ENCODE measurements around the gene NUDT5. TPM values are rescaled to one million over a fixed set of nuclear protein-coding genes. Genes with fewer than 3 reads are reported as not detected.

Gene NUDT5
- total and polyA plus RNA-seq, 5 donors from 2014 or later, result 38.1 to 103 (median 81.8) TPM

DNA sequence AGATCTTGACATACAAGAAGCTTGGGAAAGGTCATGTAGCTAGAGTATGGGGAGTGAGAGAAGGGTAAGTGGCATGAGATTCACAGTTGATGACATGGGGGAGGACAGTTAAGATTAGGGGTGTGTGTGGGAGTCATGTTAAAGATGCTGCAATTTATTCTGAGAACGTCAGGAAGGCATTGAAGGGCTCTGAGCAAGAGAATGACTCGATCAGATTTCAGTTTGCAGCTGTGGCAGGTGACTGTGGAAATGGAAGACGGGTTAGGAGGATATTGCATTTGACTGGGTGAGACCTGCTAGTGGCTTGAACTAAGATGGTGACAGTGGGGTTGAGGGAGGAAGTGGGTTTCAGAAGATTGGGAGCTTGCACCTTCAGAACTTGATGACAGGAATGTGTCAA is 5.9 kb upstream of the NUDT5 start:
- ATAC-seq (ENCODE audit: low read depth in 2 of 2) (no peak), DNase-seq (no peak)
- H3K27me3 Mint-ChIP-seq, result peaks cover 4% of the 10 kb centered on the region
- no peak overlapping the region for H3K4me3 Mint-ChIP-seq
- Histone ChIP-seq H3K4me1 (ENCODE audit: control insufficient read depth, insufficient read depth, low read length, poor library complexity, severe bottlenecking) (peaks cover 25% of the 10 kb centered on the region), H3K36me3 (ENCODE audit: control insufficient read depth, insufficient read depth, low read length) (peaks cover 52% of the 10 kb centered on the region), H3K27ac (ENCODE audit: insufficient read depth, low read length, poor library complexity, severe bottlenecking) (no peak overlapping the region), H3K9me3 (ENCODE audit: control insufficient read depth in 2 of 2, low read length in 2 of 2) (no peaks in the 10 kb centered on the region), H3K4me3 (ENCODE audit: low read depth, low read length) (no peak overlapping the region), H3K27me3 (ENCODE audit: control insufficient read depth, insufficient read depth, low read length) (no peaks in the 10 kb centered on the region)
- no peak overlapping the region for H3K27ac Mint-ChIP-seq
- peaks cover 0 to 3% (median 0%) of the 10 kb centered on the region in 7 donors for H3K9me3 Mint-ChIP-seq
- peaks cover 17 to 52% (median 40%) of the 10 kb centered on the region in 4 donors for H3K4me1 Mint-ChIP-seq
- H3K36me3 Mint-ChIP-seq, result peaks cover 27% of the 10 kb centered on the region

DNA sequence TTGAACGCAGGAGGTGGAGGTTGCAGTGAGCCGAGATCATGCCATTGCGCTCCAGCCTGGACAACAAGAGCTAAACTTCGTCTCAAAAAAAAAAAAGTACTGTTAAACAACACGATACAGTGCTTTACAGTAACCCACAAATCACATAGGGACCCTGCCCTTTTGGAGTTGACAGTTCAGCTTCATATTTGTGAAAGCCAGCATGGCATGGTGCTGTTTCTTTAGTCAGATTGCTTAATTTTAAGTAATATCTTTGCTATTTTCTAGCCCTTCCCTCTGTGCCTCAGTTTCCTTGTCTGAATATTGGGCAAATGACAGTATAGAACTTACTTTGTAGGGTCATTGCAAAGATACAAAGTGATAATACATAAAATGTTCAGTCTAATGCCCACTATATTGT is 5.2 kb upstream of the NUDT5 start:
- Mint-ChIP-seq H3K27me3 (peaks cover 4% of the 10 kb centered on the region), H3K36me3 (peaks cover 27% of the 10 kb centered on the region), H3K27ac (no peak overlapping the region)

DNA sequence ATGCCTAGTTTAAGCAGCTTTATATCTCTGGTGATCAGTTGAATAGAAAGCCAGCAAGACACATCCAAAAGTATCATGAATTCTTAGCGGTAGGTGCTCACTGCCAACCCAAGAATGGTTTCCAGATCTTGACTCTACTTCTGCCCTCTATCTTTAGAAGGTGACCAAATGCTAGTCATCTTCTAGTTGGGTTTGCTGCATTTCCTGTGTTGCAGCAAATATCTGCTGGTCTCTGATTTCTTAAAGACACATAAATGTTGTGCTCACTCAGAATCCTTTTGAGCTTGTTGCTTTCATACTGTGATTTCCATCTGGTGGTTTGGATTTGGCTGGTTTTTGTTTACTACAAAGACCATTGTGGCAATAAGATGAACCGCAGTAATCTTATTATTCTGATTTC is 2.5 kb upstream of the NUDT5 start:
- Histone ChIP-seq H3K9me3 (ENCODE audit: control insufficient read depth in 2 of 2, low read length in 2 of 2) (no peaks in the 10 kb centered on the region), H3K36me3 (ENCODE audit: control insufficient read depth, insufficient read depth, low read length) (peaks cover 34% of the 10 kb centered on the region), H3K4me3 (ENCODE audit: low read depth, low read length) (peak overlapping the region; percentile 34), H3K4me1 (ENCODE audit: control insufficient read depth, insufficient read depth, low read length, poor library complexity, severe bottlenecking) (peaks cover 41% of the 10 kb centered on the region), H3K27ac (ENCODE audit: insufficient read depth, low read length, poor library complexity, severe bottlenecking) (no peak overlapping the region), H3K27me3 (ENCODE audit: control insufficient read depth, insufficient read depth, low read length) (no peaks in the 10 kb centered on the region)
- peaks cover 20% of the 10 kb centered on the region for H3K36me3 Mint-ChIP-seq
- H3K27ac Mint-ChIP-seq, result no peak overlapping the region
- ATAC-seq (ENCODE audit: low read depth in 2 of 2), result no peak
- H3K4me1 Mint-ChIP-seq, result peaks cover 30 to 68% (median 50%) of the 10 kb centered on the region in 4 donors
- DNase-seq, result peak in 1 of 3 donors; percentile 28
- no peaks in the 10 kb centered on the region for H3K9me3 Mint-ChIP-seq
- peak overlapping the region; percentile 22 to 77 (median 65) for H3K4me3 Mint-ChIP-seq
- peaks cover 4% of the 10 kb centered on the region for H3K27me3 Mint-ChIP-seq

More for the DNA sequence above, 5.2 kb upstream of the NUDT5 start:
- no peaks in the 10 kb centered on the region for H3K9me3 ChIP-seq (ENCODE audit: control insufficient read depth in 2 of 2, low read length in 2 of 2)
- Mint-ChIP-seq H3K4me1 (peaks cover 20 to 55% (median 44%) of the 10 kb centered on the region in 4 donors), H3K4me3 (no peak overlapping the region), H3K9me3 (peaks cover 0 to 3% (median 0%) of the 10 kb centered on the region in 7 donors)
- DNase-seq, result no peak
- H3K4me3 ChIP-seq (ENCODE audit: low read depth, low read length), result no peak overlapping the region
- H3K27me3 ChIP-seq (ENCODE audit: control insufficient read depth, insufficient read depth, low read length), result no peaks in the 10 kb centered on the region
- H3K4me1 ChIP-seq (ENCODE audit: control insufficient read depth, insufficient read depth, low read length, poor library complexity, severe bottlenecking), result peaks cover 28% of the 10 kb centered on the region
- ATAC-seq (ENCODE audit: low read depth in 2 of 2), result no peak
- no peak overlapping the region for H3K27ac ChIP-seq (ENCODE audit: insufficient read depth, low read length, poor library complexity, severe bottlenecking)
- peaks cover 48% of the 10 kb centered on the region for H3K36me3 ChIP-seq (ENCODE audit: control insufficient read depth, insufficient read depth, low read length)

DNA sequence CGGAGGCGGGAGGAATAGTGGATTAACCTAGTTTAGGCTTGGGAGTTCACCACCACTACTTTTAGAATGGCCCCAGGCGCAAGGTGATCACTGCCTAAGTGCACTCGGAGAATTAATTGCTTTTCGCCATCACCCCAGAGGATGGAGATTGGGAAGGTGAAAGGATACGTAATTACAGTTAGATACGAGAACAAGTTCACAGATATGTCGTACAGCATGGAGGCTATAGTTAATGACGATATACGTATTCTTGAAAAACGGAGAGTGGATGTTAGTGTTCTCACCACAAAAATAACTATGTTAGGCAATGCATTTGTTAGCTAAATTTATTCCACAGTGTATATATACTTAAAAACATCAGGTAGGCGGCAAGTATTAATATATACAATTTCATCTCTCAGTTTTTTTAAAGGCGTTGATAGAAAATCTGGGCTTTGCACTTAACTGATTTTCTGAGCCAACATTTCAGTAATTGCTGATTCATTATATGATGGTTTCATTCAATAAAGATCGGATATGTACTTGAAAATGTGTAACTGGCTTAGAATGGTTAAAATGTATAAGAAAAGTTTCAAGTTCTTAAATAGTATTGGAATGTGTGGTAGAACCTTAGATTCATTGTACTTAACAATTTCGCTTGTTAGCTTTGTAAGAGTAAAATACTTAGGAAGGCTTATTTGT is 980 bp upstream of the NUDT5 start:
- peaks cover 22% of the 10 kb centered on the region for H3K36me3 Mint-ChIP-seq
- no peak for DNase-seq
- peaks cover 35 to 74% (median 52%) of the 10 kb centered on the region in 4 donors for H3K4me1 Mint-ChIP-seq

DNA sequence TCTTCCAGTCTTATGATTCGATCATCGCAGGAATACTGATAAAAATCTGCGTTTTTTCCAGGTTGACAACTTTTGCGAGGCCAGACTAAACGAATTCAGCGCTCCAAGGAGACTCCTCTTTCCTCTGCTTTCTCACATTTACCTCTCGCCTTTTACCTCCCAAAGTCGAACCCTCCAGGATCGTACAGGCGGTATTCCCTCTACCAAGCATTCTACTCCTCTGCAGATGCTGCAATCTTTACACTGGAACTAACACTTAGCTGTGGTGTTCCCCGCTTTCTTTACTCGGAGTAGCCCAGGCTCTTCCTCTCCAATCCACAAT is 449 bp downstream of the NUDT5 start:
- H3K27me3 Mint-ChIP-seq, result peaks cover 4% of the 10 kb centered on the region
- Histone ChIP-seq H3K9me3 (ENCODE audit: control insufficient read depth in 2 of 2, low read length in 2 of 2) (no peaks in the 10 kb centered on the region), H3K27me3 (ENCODE audit: control insufficient read depth, insufficient read depth, low read length) (no peaks in the 10 kb centered on the region), H3K4me3 (ENCODE audit: low read depth, low read length) (peak overlapping the region; percentile 99), H3K36me3 (ENCODE audit: control insufficient read depth, insufficient read depth, low read length) (peaks cover 25% of the 10 kb centered on the region), H3K4me1 (ENCODE audit: control insufficient read depth, insufficient read depth, low read length, poor library complexity, severe bottlenecking) (peaks cover 44% of the 10 kb centered on the region), H3K27ac (ENCODE audit: insufficient read depth, low read length, poor library complexity, severe bottlenecking) (peak overlapping the region; percentile 96)
- H3K4me3 Mint-ChIP-seq, result peak overlapping the region; percentile 96 to 98 (median 98)
- H3K36me3 Mint-ChIP-seq, result peaks cover 15% of the 10 kb centered on the region
- ATAC-seq (ENCODE audit: low read depth in 2 of 2) (peak in 1 of 2 donors; percentile 1), DNase-seq (no peak)
- no peaks in the 10 kb centered on the region for H3K9me3 Mint-ChIP-seq
- peak overlapping the region; percentile 98 to 100 (median 99) for H3K27ac Mint-ChIP-seq
- peaks cover 32 to 71% (median 53%) of the 10 kb centered on the region in 4 donors for H3K4me1 Mint-ChIP-seq

More for the DNA sequence above, 980 bp upstream of the NUDT5 start:
- H3K27ac Mint-ChIP-seq, result peak overlapping the region; percentile 98 to 100 (median 99)
- Histone ChIP-seq H3K4me1 (ENCODE audit: control insufficient read depth, insufficient read depth, low read length, poor library complexity, severe bottlenecking) (peaks cover 43% of the 10 kb centered on the region), H3K36me3 (ENCODE audit: control insufficient read depth, insufficient read depth, low read length) (peaks cover 33% of the 10 kb centered on the region), H3K4me3 (ENCODE audit: low read depth, low read length) (peak overlapping the region; percentile 99), H3K27me3 (ENCODE audit: control insufficient read depth, insufficient read depth, low read length) (no peaks in the 10 kb centered on the region), H3K9me3 (ENCODE audit: control insufficient read depth in 2 of 2, low read length in 2 of 2) (no peaks in the 10 kb centered on the region), H3K27ac (ENCODE audit: insufficient read depth, low read length, poor library complexity, severe bottlenecking) (peak overlapping the region; percentile 96)
- H3K9me3 Mint-ChIP-seq, result no peaks in the 10 kb centered on the region
- peaks cover 4% of the 10 kb centered on the region for H3K27me3 Mint-ChIP-seq
- no peak for ATAC-seq (ENCODE audit: low read depth in 2 of 2)
- H3K4me3 Mint-ChIP-seq, result peak overlapping the region; percentile 96 to 98 (median 98)

DNA sequence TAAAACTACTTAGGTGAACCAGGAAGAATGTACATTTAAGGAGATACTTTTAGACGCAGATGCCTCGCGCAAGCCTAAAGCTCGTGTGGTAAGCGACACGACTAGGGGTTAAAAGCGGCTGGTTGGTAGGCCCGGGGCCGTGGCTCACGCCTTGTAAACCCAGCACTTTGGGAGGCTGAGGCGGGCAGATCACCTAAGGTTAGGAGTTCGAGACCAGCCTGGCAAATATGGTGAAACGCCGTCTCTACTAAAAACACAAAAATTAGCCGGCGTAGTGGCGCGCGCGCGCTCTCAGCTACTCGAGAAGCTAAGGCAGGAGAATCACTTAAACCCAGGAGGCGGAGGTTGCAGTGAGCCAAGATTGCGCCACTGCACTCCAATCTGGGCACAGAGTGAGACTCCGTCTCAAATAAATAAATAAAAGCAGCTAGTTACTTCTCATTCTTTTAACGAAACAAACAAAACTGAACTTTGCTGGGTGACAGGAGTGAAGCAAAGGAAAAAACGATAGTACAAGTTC is 879 bp downstream of the NUDT5 start:
- peak overlapping the region; percentile 96 to 98 (median 98) for H3K4me3 Mint-ChIP-seq
- H3K9me3 Mint-ChIP-seq, result peaks cover 0 to 2% (median 0%) of the 10 kb centered on the region in 7 donors
- H3K4me3 ChIP-seq (ENCODE audit: low read depth, low read length), result peak overlapping the region; percentile 99
- peaks cover 44% of the 10 kb centered on the region for H3K4me1 ChIP-seq (ENCODE audit: control insufficient read depth, insufficient read depth, low read length, poor library complexity, severe bottlenecking)
- H3K27ac Mint-ChIP-seq, result peak overlapping the region; percentile 98 to 100 (median 99)
- DNase-seq (peak in 2 of 3 donors; percentile 23 to 63), ATAC-seq (ENCODE audit: low read depth in 2 of 2) (no peak)
- H3K27me3 ChIP-seq (ENCODE audit: control insufficient read depth, insufficient read depth, low read length), result no peaks in the 10 kb centered on the region
- H3K36me3 ChIP-seq (ENCODE audit: control insufficient read depth, insufficient read depth, low read length), result peaks cover 26% of the 10 kb centered on the region
- H3K9me3 ChIP-seq (ENCODE audit: control insufficient read depth in 2 of 2, low read length in 2 of 2), result no peaks in the 10 kb centered on the region
- peaks cover 4% of the 10 kb centered on the region for H3K27me3 Mint-ChIP-seq
- H3K36me3 Mint-ChIP-seq, result peaks cover 18% of the 10 kb centered on the region
- H3K27ac ChIP-seq (ENCODE audit: insufficient read depth, low read length, poor library complexity, severe bottlenecking), result peak overlapping the region; percentile 96
- H3K4me1 Mint-ChIP-seq, result peaks cover 32 to 75% (median 54%) of the 10 kb centered on the region in 4 donors

DNA sequence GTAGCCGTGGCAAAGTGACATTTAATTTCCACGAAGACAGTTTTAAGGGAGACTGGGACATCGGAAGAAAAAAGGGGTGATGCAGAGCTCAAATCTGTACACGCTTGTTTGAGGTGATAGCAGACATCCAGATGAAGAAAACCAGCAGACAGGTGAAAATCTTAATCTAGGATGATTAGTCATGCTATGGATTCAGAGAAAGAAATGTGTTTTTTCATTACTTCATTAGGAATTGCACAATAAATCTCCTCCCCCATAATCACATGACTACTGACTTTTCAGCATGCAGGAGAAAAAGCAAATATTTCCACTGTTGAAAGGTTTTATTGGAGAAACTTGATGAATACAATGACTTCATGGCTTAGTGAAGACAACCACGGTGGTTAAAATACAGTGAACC is 2.5 kb downstream of the NUDT5 start:
- Histone ChIP-seq H3K27me3 (ENCODE audit: control insufficient read depth, insufficient read depth, low read length) (no peaks in the 10 kb centered on the region), H3K4me3 (ENCODE audit: low read depth, low read length) (no peak overlapping the region), H3K27ac (ENCODE audit: insufficient read depth, low read length, poor library complexity, severe bottlenecking) (no peak overlapping the region), H3K36me3 (ENCODE audit: control insufficient read depth, insufficient read depth, low read length) (peaks cover 14% of the 10 kb centered on the region), H3K9me3 (ENCODE audit: control insufficient read depth in 2 of 2, low read length in 2 of 2) (no peaks in the 10 kb centered on the region), H3K4me1 (ENCODE audit: control insufficient read depth, insufficient read depth, low read length, poor library complexity, severe bottlenecking) (peaks cover 35% of the 10 kb centered on the region)
- H3K4me1 Mint-ChIP-seq, result peaks cover 24 to 77% (median 45%) of the 10 kb centered on the region in 4 donors
- peak overlapping the region in 1 of 3 donors; percentile 4 for H3K27ac Mint-ChIP-seq
- H3K36me3 Mint-ChIP-seq, result peaks cover 16% of the 10 kb centered on the region
- DNase-seq (no peak), ATAC-seq (ENCODE audit: low read depth in 2 of 2) (no peak)
- peaks cover 0 to 2% (median 0%) of the 10 kb centered on the region in 7 donors for H3K9me3 Mint-ChIP-seq
- H3K4me3 Mint-ChIP-seq, result peak overlapping the region; percentile 60 to 90 (median 65)
- no peaks in the 10 kb centered on the region for H3K27me3 Mint-ChIP-seq

All from CD4-positive, CD25-positive, alpha-beta regulatory T cell (primary cell).